SK-N-SH treated with all-trans-retinoic acid at 6 μM for 48 hours (cell line): ENCODE data around the gene ADAMTS17.

Experiments
- ATAC-seq: fragments of 200-7000 bp; cut with Tn5 transposase; 3 replicates; pipeline ENCODE4 v1.9.1; 2020; ENCODE audit warnings: mild to moderate bottlenecking, moderate library complexity
- ARNTL ChIP-seq: fragments of 450-650 bp; formaldehyde crosslinking; IDR thresholded peaks from 2 replicates; pipeline ENCODE4 v1.5.0; 2020; ENCODE audit warnings: low read depth, mild to moderate bottlenecking, moderate library complexity, borderline replicate concordance
- BACH2 ChIP-seq: fragments of 250-450 bp; sonication (Bioruptor Pico); IDR thresholded peaks from 2 replicates; pipeline ENCODE4 v1.9.0; 2021; ENCODE audit warnings: mild to moderate bottlenecking, borderline replicate concordance
- CSDC2 ChIP-seq: fragments of 250-450 bp; sonication (Bioruptor Pico); IDR thresholded peaks from 2 replicates; pipeline ENCODE4 v1.5.0; 2020; ENCODE audit warnings: mild to moderate bottlenecking, moderate library complexity
- ESRRG ChIP-seq: fragments of 250-450 bp; sonication (Bioruptor Pico); IDR thresholded peaks from 2 replicates; pipeline ENCODE4 v1.6.1; 2021; ENCODE audit warnings: mild to moderate bottlenecking
- GLIS3 ChIP-seq: fragments of 250-450 bp; sonication (Bioruptor Pico); IDR thresholded peaks from 2 replicates; pipeline ENCODE4 v1.5.0; 2020; ENCODE audit warnings: mild to moderate bottlenecking, moderate library complexity
- ISL1 ChIP-seq: fragments of 250-450 bp; sonication (Bioruptor Pico); IDR thresholded peaks from 2 replicates; pipeline ENCODE4 v2.1.2; 2022; ENCODE audit warnings: mild to moderate bottlenecking, moderate library complexity
- OSR1 ChIP-seq: fragments of 250-450 bp; sonication (Bioruptor Pico); IDR thresholded peaks from 2 replicates; pipeline ENCODE4 v1.8.0; 2022; ENCODE audit warnings: moderate library complexity, mild to moderate bottlenecking, inconsistent platforms
- POU6F1 ChIP-seq: fragments of 250-450 bp; sonication (Bioruptor Pico); IDR thresholded peaks from 2 replicates; pipeline ENCODE4 v1.8.0; 2021; ENCODE audit warnings: low read depth, mild to moderate bottlenecking, moderate library complexity, borderline replicate concordance
- PPARA ChIP-seq: fragments of 250-450 bp; sonication (Bioruptor Pico); IDR thresholded peaks from 2 replicates; pipeline ENCODE4 v1.5.0; 2020; ENCODE audit warnings: mild to moderate bottlenecking, borderline replicate concordance
- RARB ChIP-seq: fragments of 250-450 bp; sonication (Bioruptor Pico); IDR thresholded peaks from 2 replicates; pipeline ENCODE4 v1.8.0; 2021; ENCODE audit warnings: mild to moderate bottlenecking, moderate library complexity
- SNAI2 ChIP-seq: fragments of 250-450 bp; sonication (Bioruptor Pico); IDR thresholded peaks from 2 replicates; pipeline ENCODE4 v1.5.0; 2020; ENCODE audit warnings: mild to moderate bottlenecking, moderate library complexity
- TCF4 ChIP-seq: fragments of 250-450 bp; sonication (Bioruptor Pico); IDR thresholded peaks from 2 replicates; pipeline ENCODE4 v1.8.0; 2021; ENCODE audit warnings: mild to moderate bottlenecking, moderate library complexity, borderline replicate concordance
- TOX ChIP-seq: fragments of 250-450 bp; sonication (Bioruptor Pico); IDR thresholded peaks from 2 replicates; pipeline ENCODE4 v1.8.0; 2021; ENCODE audit warnings: mild to moderate bottlenecking, moderate library complexity, borderline replicate concordance
- ZC3H10 ChIP-seq: fragments of 250-450 bp; sonication (Bioruptor Pico); IDR thresholded peaks from 2 replicates; pipeline ENCODE4 v1.5.1; 2021; ENCODE audit warnings: mild to moderate bottlenecking, moderate library complexity
- ZFP3 ChIP-seq: fragments of 250-450 bp; sonication (Bioruptor Pico); IDR thresholded peaks from 2 replicates; pipeline ENCODE4 v1.5.0; 2020; ENCODE audit warnings: mild to moderate bottlenecking, moderate library complexity
- ZFP30 ChIP-seq: fragments of 450-650 bp; formaldehyde crosslinking; IDR thresholded peaks from 2 replicates; pipeline ENCODE4 v1.5.0; 2022; ENCODE audit warnings: mild to moderate bottlenecking, moderate library complexity
- ZNF565 ChIP-seq: fragments of 450-650 bp; formaldehyde crosslinking; conservative IDR thresholded peaks from 2 replicates; pipeline ENCODE4 v1.5.0; 2020; ENCODE audit warnings: low read depth, mild to moderate bottlenecking, moderate library complexity
- ZNF70 ChIP-seq: fragments of 450-650 bp; formaldehyde crosslinking; IDR thresholded peaks from 2 replicates; pipeline ENCODE4 v1.5.0; 2020; ENCODE audit warnings: mild to moderate bottlenecking, moderate library complexity
- ZNF8 ChIP-seq: fragments of 450-650 bp; formaldehyde crosslinking; IDR thresholded peaks from 2 replicates; pipeline ENCODE4 v1.5.0; 2020; ENCODE audit warnings: mild to moderate bottlenecking, moderate library complexity
- TF ChIP-seq, protein P1 (sequence below): fragments of 250-450 bp; sonication (Bioruptor Pico); IDR thresholded peaks from 2 replicates; pipeline ENCODE4 v1.5.1; 2020; ENCODE audit warnings: low read depth, mild to moderate bottlenecking, moderate library complexity
- TF ChIP-seq, protein P2 (sequence below): fragments of 250-450 bp; sonication (Bioruptor Pico); IDR thresholded peaks from 2 replicates; pipeline ENCODE4 v1.5.1; 2021; ENCODE audit warnings: mild to moderate bottlenecking, moderate library complexity

The ADAMTS17 gene

GRCh38 chr15:100208921-100209603 is 132.7 kb downstream of the ADAMTS17 start:
- no peak for ATAC-seq
- no peak for TF ChIP-seq RARB (CRISPR knock-in tag)
- TF ChIP-seq ZNF70 = no peak
- TF ChIP-seq ARNTL (CRISPR knock-in tag) = no peak
- no peak for TF ChIP-seq BACH2 (CRISPR knock-in tag)
- no peak for TF ChIP-seq TCF4
- no peak for TF ChIP-seq ZNF8 (CRISPR knock-in tag)
- TF ChIP-seq TOX = no peak
- TF ChIP-seq ZFP30 (CRISPR knock-in tag) = no peak
- no peak for TF ChIP-seq PPARA (CRISPR knock-in tag)
- no peak for TF ChIP-seq OSR1 (CRISPR knock-in tag)
- no peak for TF ChIP-seq ZC3H10 (CRISPR knock-in tag)
- TF ChIP-seq, protein P1, sequence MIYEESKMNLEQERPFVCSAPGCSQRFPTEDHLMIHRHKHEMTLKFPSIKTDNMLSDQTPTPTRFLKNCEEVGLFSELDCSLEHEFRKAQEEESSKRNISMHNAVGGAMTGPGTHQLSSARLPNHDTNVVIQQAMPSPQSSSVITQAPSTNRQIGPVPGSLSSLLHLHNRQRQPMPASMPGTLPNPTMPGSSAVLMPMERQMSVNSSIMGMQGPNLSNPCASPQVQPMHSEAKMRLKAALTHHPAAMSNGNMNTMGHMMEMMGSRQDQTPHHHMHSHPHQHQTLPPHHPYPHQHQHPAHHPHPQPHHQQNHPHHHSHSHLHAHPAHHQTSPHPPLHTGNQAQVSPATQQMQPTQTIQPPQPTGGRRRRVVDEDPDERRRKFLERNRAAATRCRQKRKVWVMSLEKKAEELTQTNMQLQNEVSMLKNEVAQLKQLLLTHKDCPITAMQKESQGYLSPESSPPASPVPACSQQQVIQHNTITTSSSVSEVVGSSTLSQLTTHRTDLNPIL (CRISPR knock-in tag) = no peak

GRCh38 chr15:100207053-100207452 is 134.7 kb downstream of the ADAMTS17 start:
- TF ChIP-seq BACH2 (CRISPR knock-in tag) (no peak), ARNTL (CRISPR knock-in tag) (no peak), PPARA (CRISPR knock-in tag) (no peak), SNAI2 (CRISPR knock-in tag) (no peak), ZFP3 (CRISPR knock-in tag) (no peak), TCF4 (no peak), ZNF70 (no peak), ESRRG (CRISPR knock-in tag) (no peak), ZNF8 (CRISPR knock-in tag) (no peak), OSR1 (CRISPR knock-in tag) (no peak), ZFP30 (CRISPR knock-in tag) (no peak), ZNF565 (CRISPR knock-in tag) (no peak), POU6F1 (no peak), GLIS3 (no peak), RARB (CRISPR knock-in tag) (no peak), ISL1 (CRISPR knock-in tag) (no peak), CSDC2 (CRISPR knock-in tag) (no peak)
- TF ChIP-seq, protein P1 (CRISPR knock-in tag) = no peak
- TF ChIP-seq, protein P2, sequence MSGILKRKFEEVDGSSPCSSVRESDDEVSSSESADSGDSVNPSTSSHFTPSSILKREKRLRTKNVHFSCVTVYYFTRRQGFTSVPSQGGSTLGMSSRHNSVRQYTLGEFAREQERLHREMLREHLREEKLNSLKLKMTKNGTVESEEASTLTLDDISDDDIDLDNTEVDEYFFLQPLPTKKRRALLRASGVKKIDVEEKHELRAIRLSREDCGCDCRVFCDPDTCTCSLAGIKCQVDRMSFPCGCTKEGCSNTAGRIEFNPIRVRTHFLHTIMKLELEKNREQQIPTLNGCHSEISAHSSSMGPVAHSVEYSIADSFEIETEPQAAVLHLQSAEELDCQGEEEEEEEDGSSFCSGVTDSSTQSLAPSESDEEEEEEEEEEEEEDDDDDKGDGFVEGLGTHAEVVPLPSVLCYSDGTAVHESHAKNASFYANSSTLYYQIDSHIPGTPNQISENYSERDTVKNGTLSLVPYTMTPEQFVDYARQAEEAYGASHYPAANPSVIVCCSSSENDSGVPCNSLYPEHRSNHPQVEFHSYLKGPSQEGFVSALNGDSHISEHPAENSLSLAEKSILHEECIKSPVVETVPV (CRISPR knock-in tag) = no peak

GRCh38 chr15:100206643-100207042 is 135.1 kb downstream of the ADAMTS17 start:
- TF ChIP-seq OSR1 (CRISPR knock-in tag) (no peak), ZNF565 (CRISPR knock-in tag) (no peak)
- TF ChIP-seq, protein P2 (CRISPR knock-in tag) = no peak
- TF ChIP-seq, all 23 proteins: peak for 0
- ATAC-seq = no peak

More at GRCh38 chr15:100207053-100207452, 134.7 kb downstream of the ADAMTS17 start:
- ATAC-seq = no peak
